HepG2 (cell line): ENCODE data around the gene SHTN1. TPM values are rescaled to one million over a fixed set of nuclear protein-coding genes. Genes with fewer than 3 reads are reported as not detected.
A peak's percentile ranks its signal among the peaks of the same experiment; 100 is the strongest.

Experiments used
- ATAC-seq: fragments of 200-7000 bp; cut with Tn5 transposase; 3 replicates; pipeline ENCODE4 v1.9.1; 2020; ENCODE audit warnings: mild to moderate bottlenecking, moderate library complexity
- BruUV-seq: library from RNA; stranded (reverse); fragments of 400-500 nt; replicated peaks from 2 replicates; lab custom pipeline; 2021; lab: Mats Ljungman, UMichigan
- CTCF ChIA-PET: fragments of 300-600 bp; formaldehyde crosslinking; extraction: SDS; loops from one replicate; lab custom pipeline; 2021; ENCODE audit warnings: low total read pairs, inconsistent platforms, low intra/inter-chr PET ratio; lab: Yijun Ruan, JAX
- POLR2A ChIA-PET: fragments of 350-600 bp; sonication (Branson Sonifier 250); formaldehyde crosslinking; loops from one replicate; lab custom pipeline; 2020; ENCODE audit warnings: antibody characterized with exemption, inconsistent platforms; lab: Yijun Ruan, JAX
- DNase-seq: peaks from one replicate; pipeline ENCODE4 v3.0.0-alpha.2; 2015; ENCODE audit warnings: low spot score
- FAIRE-seq: peaks from 3 replicates; lab custom pipeline; 2011; peaks lifted over from hg19 to GRCh38; lab: Jason Lieb, UNC
- H2AFZ ChIP-seq: one replicate; pipeline ENCODE4 v1.6.1; 2011; ENCODE audit warnings: low read length, inconsistent platforms
- H3K27ac ChIP-seq: fragments of 300-600 bp; 3 replicates; pipeline ENCODE4 v1.8.0; 2011; ENCODE audit warnings: mixed run types, mild to moderate bottlenecking, mixed read lengths, low read length, inconsistent platforms; ENCODE audit not compliant: insufficient read depth; ENCODE audit errors: extremely low read length
- H3K27me3 ChIP-seq, 2 experiments: fragments of 200-600 bp in 1 of 2; 2 replicates in 1 of 2; 3 replicates in 1 of 2; pipeline versions ENCODE4 v1.6.0 to v1.8.0; 2011; ENCODE audit warnings: low read length in 2 of 2, mild to moderate bottlenecking in 2 of 2, moderate library complexity in 2 of 2, inconsistent platforms in 1 of 2; ENCODE audit not compliant: insufficient read depth in 2 of 2, control insufficient read depth in 1 of 2
- H3K36me3 ChIP-seq, 2 experiments: fragments of 200-600 bp in 1 of 2; replicated peaks in 1 of 2; 2 replicates in 1 of 2; 3 replicates in 1 of 2; pipeline versions ENCODE4 v1.5.1 to v1.8.0; 2011; ENCODE audit warnings: low read length in 2 of 2, inconsistent platforms in 1 of 2; ENCODE audit not compliant: insufficient read depth in 2 of 2, control insufficient read depth in 1 of 2
- H3K4me1 ChIP-seq: 2 replicates; pipeline ENCODE4 v1.5.1; 2012; ENCODE audit warnings: low read length, inconsistent platforms; ENCODE audit not compliant: insufficient read depth
- H3K4me2 ChIP-seq: 2 replicates; pipeline ENCODE4 v1.6.0; 2011; ENCODE audit warnings: low read depth, low read length, inconsistent platforms
- H3K4me3 ChIP-seq, 3 experiments: fragments of 200-600 bp in 1 of 3; sonication (generic), shearing (Covaris generic) in 1 of 3; replicated peaks in 1 of 3; 2 replicates each; pipeline ENCODE4 v1.5.1; 2011 to 2016; ENCODE audit warnings: low read length in 3 of 3, inconsistent platforms in 2 of 3, low read depth in 2 of 3, mild to moderate bottlenecking in 2 of 3, control low read depth in 1 of 3, mixed read lengths in 1 of 3; ENCODE audit not compliant: insufficient read depth in 1 of 3
- H3K79me2 ChIP-seq: one replicate; pipeline ENCODE4 v1.6.1; 2011; ENCODE audit warnings: low read length, inconsistent platforms; ENCODE audit not compliant: insufficient read depth
- H3K9ac ChIP-seq: 2 replicates; pipeline ENCODE4 v1.6.0; 2011; ENCODE audit warnings: mild to moderate bottlenecking, low read depth, low read length, inconsistent platforms; ENCODE audit not compliant: insufficient read depth
- H3K9me3 ChIP-seq: 2 replicates; pipeline ENCODE4 v1.5.1; 2012; ENCODE audit warnings: mild to moderate bottlenecking, low read length
- H4K20me1 ChIP-seq: 2 replicates; pipeline ENCODE4 v1.6.0; 2011; ENCODE audit warnings: inconsistent platforms, mild to moderate bottlenecking, low read length, moderate library complexity; ENCODE audit not compliant: insufficient read depth
- JUNB ChIP-seq: sonication (generic); formaldehyde crosslinking; IDR thresholded peaks from 2 replicates; pipeline ENCODE4 v1.8.0; 2022; ENCODE audit warnings: missing genetic modification reagents, mild to moderate bottlenecking, borderline replicate concordance
- ZNF703 ChIP-seq: sonication (generic); formaldehyde crosslinking; IDR thresholded peaks from 2 replicates; pipeline ENCODE4 v1.5.1; 2020; ENCODE audit warnings: missing genetic modification reagents, mild to moderate bottlenecking, moderate library complexity, borderline replicate concordance
- WGBS: methylation state at CpG from one replicate; pipeline ENCODE4 v1.1.6; 2017; ENCODE audit warnings: low lambda C conversion rate; 5-methylcytosine and 5-hydroxymethylcytosine counted together
- in situ Hi-C: cut with HindIII; loops from 2 replicates; pipeline ENCODE4 v1.10.0; 2017; ENCODE audit warnings: low pct_unique_long_range_greater_than_20kb; ENCODE audit not compliant: extremely low pct_ligation_motif_present
- intact Hi-C: fragments of 100-400 bp; cut with micrococcal nuclease; formaldehyde crosslinking; loops from one replicate; pipeline ENCODE4 v1.10.0; 2022; ENCODE audit not compliant: unreplicated experiment
- polyA plus RNA-seq, 8 experiments: library from polyadenylated mRNA; depleted of rRNA in 3 of 8; stranded (reverse) in 7 of 8; unstranded in 1 of 8; fragments of >200 nt; fragmentation: Illumina TruSeq in 4 of 8; extraction: Trizol in 4 of 8; gene quantifications; 2 replicates each; pipeline versions ENCODE4 v1.2.1 to v1.2.3, GENCODE V29; 2011 to 2016; ENCODE audit warnings: low read depth in 4 of 8, missing spikeins in 1 of 8, mixed read lengths in 1 of 8; ENCODE audit not compliant: insufficient read depth in 1 of 8
- total RNA-seq, 5 experiments: library from RNA; depleted of rRNA; stranded (reverse); fragments of >200 nt; fragmentation: Illumina TruSeq; extraction: Trizol; gene quantifications; 2 replicates each; pipeline ENCODE4 v1.2.3, GENCODE V29; 2016; ENCODE audit warnings: low read depth in 1 of 5
- TF ChIP-seq, protein P1 (sequence below): sonication (generic); formaldehyde crosslinking; IDR thresholded peaks from 2 replicates; pipeline ENCODE4 v1.5.1; 2020; ENCODE audit warnings: mild to moderate bottlenecking, missing genetic modification reagents
- TF ChIP-seq, protein P2 (sequence below): fragments of 450-650 bp; IDR thresholded peaks from 2 replicates; pipeline ENCODE4 v1.6.1; 2016

Gene SHTN1
- total and polyA plus RNA-seq, 2 of the 13 experiments (the other 11 are each of a cell fraction or from before 2014, with no cell fraction given): 11.3 to 15.6 TPM

DNA sequence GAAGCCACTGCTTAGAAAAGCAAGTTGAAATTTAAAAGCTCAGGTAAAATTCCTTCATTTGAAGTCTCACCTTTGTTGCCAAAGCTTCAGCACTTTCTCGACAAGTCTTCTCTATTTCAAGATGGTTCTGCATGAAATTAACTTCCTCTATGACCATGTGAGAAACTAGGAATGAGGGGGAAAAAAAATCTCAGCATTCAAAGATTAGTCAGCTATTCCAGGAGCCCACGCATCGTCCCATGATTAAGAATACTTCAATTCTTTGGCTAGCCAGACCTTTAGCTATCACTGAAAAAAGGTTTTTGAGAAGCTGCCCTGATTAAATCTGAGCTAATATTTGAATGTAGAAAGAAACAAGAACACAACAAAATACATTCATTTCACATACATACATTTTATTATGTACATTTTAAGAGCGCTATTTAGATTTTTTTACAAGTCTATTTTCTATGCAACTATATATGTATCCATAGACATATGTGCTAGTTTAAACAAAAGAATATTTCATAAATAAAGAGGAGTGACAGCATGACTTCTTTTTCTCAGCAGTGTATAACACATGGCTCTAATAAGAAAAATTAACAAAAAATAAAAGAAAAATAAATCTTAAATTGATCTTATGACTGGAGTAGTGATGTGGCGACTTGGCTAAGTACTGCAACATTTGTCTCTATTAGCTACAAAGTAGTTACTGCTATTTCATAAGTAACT is 44.8 kb downstream of the SHTN1 start:
- Histone ChIP-seq H4K20me1 (no peaks in the 10 kb centered on the region), H3K27ac (no peak overlapping the region), H3K79me2 (no peaks in the 10 kb centered on the region), H3K4me1 (no peaks in the 10 kb centered on the region), H3K36me3 (peaks cover 0 to 3% of the 10 kb centered on the region in 2 experiments; a peak in 1 of 5 replicates), H3K4me3 (no peak overlapping the region)
- intact Hi-C loops: no loop called here
- in situ Hi-C loops: no loop called here
- CTCF ChIA-PET: no interaction called here
- TF ChIP-seq JUNB (CRISPR knock-in tag) (no peak), ZNF703 (CRISPR knock-in tag) (no peak)
- TF ChIP-seq, protein P1, sequence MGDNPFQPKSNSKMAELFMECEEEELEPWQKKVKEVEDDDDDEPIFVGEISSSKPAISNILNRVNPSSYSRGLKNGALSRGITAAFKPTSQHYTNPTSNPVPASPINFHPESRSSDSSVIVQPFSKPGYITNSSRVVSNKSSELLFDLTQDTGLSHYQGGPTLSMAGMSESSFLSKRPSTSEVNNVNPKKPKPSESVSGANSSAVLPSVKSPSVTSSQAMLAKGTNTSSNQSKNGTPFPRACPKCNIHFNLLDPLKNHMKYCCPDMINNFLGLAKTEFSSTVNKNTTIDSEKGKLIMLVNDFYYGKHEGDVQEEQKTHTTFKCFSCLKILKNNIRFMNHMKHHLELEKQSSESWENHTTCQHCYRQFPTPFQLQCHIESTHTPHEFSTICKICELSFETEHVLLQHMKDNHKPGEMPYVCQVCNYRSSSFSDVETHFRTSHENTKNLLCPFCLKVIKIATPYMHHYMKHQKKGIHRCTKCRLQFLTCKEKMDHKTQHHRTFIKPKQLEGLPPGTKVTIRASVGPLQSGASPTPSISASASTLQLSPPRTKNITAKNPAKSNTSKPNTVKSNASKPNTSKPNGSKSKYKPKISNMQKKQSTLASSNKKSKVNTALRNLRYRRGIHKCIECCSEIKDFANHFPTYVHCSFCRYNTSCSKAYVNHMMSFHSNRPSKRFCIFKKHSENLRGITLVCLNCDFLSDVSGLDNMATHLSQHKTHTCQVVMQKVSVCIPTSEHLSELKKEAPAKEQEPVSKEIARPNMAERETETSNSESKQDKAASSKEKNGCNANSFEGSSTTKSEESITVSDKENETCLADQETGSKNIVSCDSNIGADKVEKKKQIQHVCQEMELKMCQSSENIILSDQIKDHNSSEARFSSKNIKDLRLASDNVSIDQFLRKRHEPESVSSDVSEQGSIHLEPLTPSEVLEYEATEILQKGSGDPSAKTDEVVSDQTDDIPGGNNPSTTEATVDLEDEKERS (CRISPR knock-in tag): no peak
- TF ChIP-seq, protein P2, sequence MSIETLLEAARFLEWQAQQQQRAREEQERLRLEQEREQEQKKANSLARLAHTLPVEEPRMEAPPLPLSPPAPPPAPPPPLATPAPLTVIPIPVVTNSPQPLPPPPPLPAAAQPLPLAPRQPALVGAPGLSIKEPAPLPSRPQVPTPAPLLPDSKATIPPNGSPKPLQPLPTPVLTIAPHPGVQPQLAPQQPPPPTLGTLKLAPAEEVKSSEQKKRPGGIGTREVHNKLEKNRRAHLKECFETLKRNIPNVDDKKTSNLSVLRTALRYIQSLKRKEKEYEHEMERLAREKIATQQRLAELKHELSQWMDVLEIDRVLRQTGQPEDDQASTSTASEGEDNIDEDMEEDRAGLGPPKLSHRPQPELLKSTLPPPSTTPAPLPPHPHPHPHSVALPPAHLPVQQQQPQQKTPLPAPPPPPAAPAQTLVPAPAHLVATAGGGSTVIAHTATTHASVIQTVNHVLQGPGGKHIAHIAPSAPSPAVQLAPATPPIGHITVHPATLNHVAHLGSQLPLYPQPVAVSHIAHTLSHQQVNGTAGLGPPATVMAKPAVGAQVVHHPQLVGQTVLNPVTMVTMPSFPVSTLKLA: peak; percentile 53; the same call in 1 of the 2 replicates
- TF ChIP-seq, all 625 proteins: peak for 1
- 98% methylated on average over 5 of the region's 5 CpGs for WGBS
- H3K9ac ChIP-seq: no peak overlapping the region
- FAIRE-seq (no peak), ATAC-seq (no peak), DNase-seq (no peak)
- H3K4me2 ChIP-seq: no peak overlapping the region
- no TSS peak for BruUV-seq
- no peaks in the 10 kb centered on the region for H3K9me3 ChIP-seq
- POLR2A ChIA-PET: no interaction called here
- H3K27me3 ChIP-seq: no peaks in the 10 kb centered on the region
- H2AFZ ChIP-seq: no peak overlapping the region
